Measurements from ENCODE around the gene OSBPL7. TPM values are rescaled to one million over a fixed set of nuclear protein-coding genes. Genes with fewer than 3 reads are reported as not detected.
A peak's percentile ranks its signal among the peaks of the same experiment; 100 is the strongest.

OSBPL7 gene
- polyA plus RNA-seq, 3 donors: 1.6 to 17.3 (median 1.6) TPM

GRCh38 chr17:47834756-47835155, 13.2 kb upstream of the OSBPL7 start:
- Mint-ChIP-seq H3K9me3 (no peaks in the 10 kb centered on the region), H3K36me3 (peaks cover 23% of the 10 kb centered on the region in 2 donors), H3K27ac (peak overlapping the region in 1 of 7 donors; percentile 40), H3K4me3 (no peak overlapping the region), H3K4me1 (peaks cover 46% of the 10 kb centered on the region), H3K27me3 (ENCODE audit: low read depth in 3 of 3) (no peaks in the 10 kb centered on the region)
- Histone ChIP-seq H3K4me1 (ENCODE audit: control insufficient read depth in 1 of 2, insufficient read depth in 2 of 2, low read length in 2 of 2) (peaks cover 29 to 42% of the 10 kb centered on the region in 2 donors), H3K79me2 (ENCODE audit: insufficient read depth, low read length) (peaks cover 15% of the 10 kb centered on the region), H4K20me1 (ENCODE audit: insufficient read depth, low read length) (no peaks in the 10 kb centered on the region), H3K27me3 (ENCODE audit: control insufficient read depth in 2 of 2, insufficient read depth in 2 of 2, low read length in 2 of 2) (no peaks in the 10 kb centered on the region), H3K9ac (ENCODE audit: insufficient read depth, low read length, poor library complexity, severe bottlenecking) (no peak overlapping the region), H3K4me3 (replicated peaks in 1 of 3; ENCODE audit: low read depth in 2 of 3, low read length in 3 of 3) (no peak overlapping the region), H3K27ac (ENCODE audit: low read depth in 1 of 2, low read length in 2 of 2) (no peak overlapping the region), H3K9me3 (replicated peaks in 1 of 2; ENCODE audit: control insufficient read depth in 1 of 2, insufficient read depth in 1 of 2, low read length in 2 of 2) (no peaks in the 10 kb centered on the region), H2AFZ (ENCODE audit: insufficient read depth, low read depth, low read length, poor library complexity, severe bottlenecking) (no peak overlapping the region), H3K4me2 (replicated peaks; ENCODE audit: extremely low read depth, low read length, poor library complexity, severe bottlenecking) (no peak overlapping the region), H3K36me3 (replicated peaks in 1 of 2; ENCODE audit: control insufficient read depth in 1 of 2, insufficient read depth in 2 of 2, low read length in 2 of 2) (peaks cover 7 to 19% of the 10 kb centered on the region in 2 donors)
- TF ChIP-seq, protein P1, sequence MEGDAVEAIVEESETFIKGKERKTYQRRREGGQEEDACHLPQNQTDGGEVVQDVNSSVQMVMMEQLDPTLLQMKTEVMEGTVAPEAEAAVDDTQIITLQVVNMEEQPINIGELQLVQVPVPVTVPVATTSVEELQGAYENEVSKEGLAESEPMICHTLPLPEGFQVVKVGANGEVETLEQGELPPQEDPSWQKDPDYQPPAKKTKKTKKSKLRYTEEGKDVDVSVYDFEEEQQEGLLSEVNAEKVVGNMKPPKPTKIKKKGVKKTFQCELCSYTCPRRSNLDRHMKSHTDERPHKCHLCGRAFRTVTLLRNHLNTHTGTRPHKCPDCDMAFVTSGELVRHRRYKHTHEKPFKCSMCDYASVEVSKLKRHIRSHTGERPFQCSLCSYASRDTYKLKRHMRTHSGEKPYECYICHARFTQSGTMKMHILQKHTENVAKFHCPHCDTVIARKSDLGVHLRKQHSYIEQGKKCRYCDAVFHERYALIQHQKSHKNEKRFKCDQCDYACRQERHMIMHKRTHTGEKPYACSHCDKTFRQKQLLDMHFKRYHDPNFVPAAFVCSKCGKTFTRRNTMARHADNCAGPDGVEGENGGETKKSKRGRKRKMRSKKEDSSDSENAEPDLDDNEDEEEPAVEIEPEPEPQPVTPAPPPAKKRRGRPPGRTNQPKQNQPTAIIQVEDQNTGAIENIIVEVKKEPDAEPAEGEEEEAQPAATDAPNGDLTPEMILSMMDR (IDR thresholded peaks at IDR 0.05): no peak
- WGBS (ENCODE audit: insufficient coverage): no CpG with 5 or more reads among the region's 5 CpGs
- no peak for DNase-seq
- intact Hi-C loops (cut with micrococcal nuclease): loop anchor here in 1 of 2 donors (5.0 kb wide), 1 partner anchor 183 kb away; no protein-coding TSS in a partner anchor

DNA sequence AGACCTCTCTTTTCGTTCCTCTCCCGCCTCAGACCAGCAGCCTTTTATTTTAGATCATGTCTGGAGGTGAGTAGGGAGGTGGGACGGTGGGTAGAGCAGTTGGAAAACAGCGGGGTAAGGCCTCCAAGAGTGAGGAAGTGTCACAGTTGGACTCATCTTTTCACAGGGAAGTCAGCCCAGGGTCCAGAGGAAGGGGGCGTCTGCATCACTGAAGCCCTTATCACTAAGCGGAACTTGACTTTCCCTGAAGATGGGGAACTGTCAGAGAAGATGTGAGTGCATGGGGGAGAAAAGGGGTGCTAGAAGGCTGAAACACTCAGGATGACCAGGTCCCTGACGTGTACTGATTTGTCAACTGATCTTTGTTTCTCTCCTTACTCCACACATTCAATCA, 10.3 kb upstream of the OSBPL7 start:
- H3K36me3 ChIP-seq (replicated peaks in 1 of 2; ENCODE audit: control insufficient read depth in 1 of 2, insufficient read depth in 2 of 2, low read length in 2 of 2): peaks cover 20 to 21% of the 10 kb centered on the region in 2 donors
- peaks cover 0 to 1% (median 0%) of the 10 kb centered on the region in 7 donors for H3K9me3 Mint-ChIP-seq
- 8% methylated on average over 2 of the region's 7 CpGs for WGBS (ENCODE audit: insufficient coverage)
- TF ChIP-seq, protein P1 (IDR thresholded peaks at IDR 0.05): no peak
- H3K9me3 ChIP-seq (replicated peaks in 1 of 2; ENCODE audit: control insufficient read depth in 1 of 2, insufficient read depth in 1 of 2, low read length in 2 of 2): no peaks in the 10 kb centered on the region
- no peaks in the 10 kb centered on the region for H3K27me3 ChIP-seq (ENCODE audit: control insufficient read depth in 2 of 2, insufficient read depth in 2 of 2, low read length in 2 of 2)
- H4K20me1 ChIP-seq (ENCODE audit: insufficient read depth, low read length): no peaks in the 10 kb centered on the region
- peaks cover 46% of the 10 kb centered on the region for H3K4me1 Mint-ChIP-seq
- peaks cover 29 to 42% of the 10 kb centered on the region in 2 donors for H3K4me1 ChIP-seq (ENCODE audit: control insufficient read depth in 1 of 2, insufficient read depth in 2 of 2, low read length in 2 of 2)
- H3K79me2 ChIP-seq (ENCODE audit: insufficient read depth, low read length): peaks cover 21% of the 10 kb centered on the region
- H2AFZ ChIP-seq (ENCODE audit: insufficient read depth, low read depth, low read length, poor library complexity, severe bottlenecking): peak overlapping the region; percentile 93
- H3K27ac Mint-ChIP-seq: peak overlapping the region; percentile 92 to 99 (median 97)
- peak overlapping the region; percentile 89 for H3K4me2 ChIP-seq (replicated peaks; ENCODE audit: extremely low read depth, low read length, poor library complexity, severe bottlenecking)
- intact Hi-C loops (cut with micrococcal nuclease): no loop called here
- DNase-seq: peak; percentile 68 to 83 (median 78)
- H3K4me3 ChIP-seq (replicated peaks in 1 of 3; ENCODE audit: low read depth in 2 of 3, low read length in 3 of 3): peak overlapping the region; percentile 88 to 93 (median 91)
- peak overlapping the region; percentile 76 for H3K9ac ChIP-seq (ENCODE audit: insufficient read depth, low read length, poor library complexity, severe bottlenecking)
- H3K27ac ChIP-seq (ENCODE audit: low read depth in 1 of 2, low read length in 2 of 2): peak overlapping the region; percentile 77 to 85
- H3K27me3 Mint-ChIP-seq (ENCODE audit: low read depth in 3 of 3): no peaks in the 10 kb centered on the region
- H3K36me3 Mint-ChIP-seq: peaks cover 22 to 37% of the 10 kb centered on the region in 2 donors
- peak overlapping the region; percentile 94 for H3K4me3 Mint-ChIP-seq
